Loucy (cell line): ENCODE results near the gene HMG20B.

ENCODE experiments used
- H2AFZ ChIP-seq: fragments of 200-600 bp; sonication (generic); 2 replicates; pipeline ENCODE4 v1.6.0; 2016; ENCODE audit warnings: antibody characterized with exemption, mild to moderate bottlenecking, low read length, moderate library complexity
- H3F3A ChIP-seq: fragments of 200-600 bp; 2 replicates; pipeline ENCODE4 v1.6.0; 2016; ENCODE audit warnings: antibody characterized with exemption, low read depth, mild to moderate bottlenecking
- H3K27me3 ChIP-seq: fragments of 200-600 bp; sonication (generic); 2 replicates; pipeline ENCODE4 v1.6.1; 2014; ENCODE audit warnings: low read length, mild to moderate bottlenecking; ENCODE audit not compliant: insufficient read depth, poor library complexity, severe bottlenecking
- H3K36me3 ChIP-seq: fragments of 200-600 bp; sonication (generic); 2 replicates; pipeline ENCODE4 v1.6.1; 2016; ENCODE audit warnings: low read length; ENCODE audit not compliant: insufficient read depth
- H3K4me1 ChIP-seq: fragments of 200-600 bp; sonication (generic); 2 replicates; pipeline ENCODE4 v1.5.1; 2014; ENCODE audit warnings: low read length, mild to moderate bottlenecking; ENCODE audit not compliant: insufficient read depth, poor library complexity, severe bottlenecking
- H3K4me2 ChIP-seq: fragments of 200-600 bp; sonication (generic); 2 replicates; pipeline ENCODE4 v1.6.0; 2014; ENCODE audit warnings: antibody characterized with exemption, low read length, low read depth, mild to moderate bottlenecking; ENCODE audit not compliant: poor library complexity, severe bottlenecking
- H3K4me3 ChIP-seq: fragments of 200-600 bp; sonication (generic); 2 replicates; pipeline ENCODE4 v1.5.1; 2014; ENCODE audit warnings: low read length, mild to moderate bottlenecking, mixed read lengths; ENCODE audit not compliant: poor library complexity, severe bottlenecking
- H3K79me2 ChIP-seq: fragments of 200-600 bp; sonication (generic); 2 replicates; pipeline ENCODE4 v1.6.1; 2014; ENCODE audit warnings: low read length; ENCODE audit not compliant: insufficient read depth
- H3K9ac ChIP-seq: fragments of 200-600 bp; sonication (generic); 2 replicates; pipeline ENCODE4 v1.6.0; 2014; ENCODE audit warnings: mild to moderate bottlenecking, low read depth, low read length, moderate library complexity; ENCODE audit not compliant: poor library complexity, severe bottlenecking
- H3K9me2 ChIP-seq: fragments of 200-600 bp; sonication (generic); replicated peaks from 2 replicates; pipeline ENCODE4 v1.6.1; 2016; ENCODE audit warnings: low read depth, low read length, mixed read lengths
- H3K9me3 ChIP-seq: fragments of 200-600 bp; sonication (generic); 2 replicates; pipeline ENCODE4 v1.6.1; 2014; ENCODE audit warnings: mild to moderate bottlenecking, antibody characterized with exemption, low read length, low read depth; ENCODE audit not compliant: insufficient read depth
- H4K20me1 ChIP-seq: fragments of 200-600 bp; sonication (generic); 2 replicates; pipeline ENCODE4 v1.6.0; 2014; ENCODE audit warnings: antibody characterized with exemption, low read length, mild to moderate bottlenecking; ENCODE audit not compliant: insufficient read depth, poor library complexity, severe bottlenecking
- EZH2phosphoT487 ChIP-seq: fragments of 200-600 bp; IDR thresholded peaks from 2 replicates; pipeline ENCODE4 v1.6.1; 2018; ENCODE audit warnings: antibody characterized with exemption, mild to moderate bottlenecking, moderate library complexity, borderline replicate concordance
- TF ChIP-seq, protein P1 (sequence below): fragments of 200-600 bp; sonication (generic); conservative IDR thresholded peaks from 2 replicates; pipeline ENCODE4 v1.5.1; 2014; ENCODE audit warnings: mild to moderate bottlenecking, antibody characterized with exemption, low read length

Gene HMG20B

DNA sequence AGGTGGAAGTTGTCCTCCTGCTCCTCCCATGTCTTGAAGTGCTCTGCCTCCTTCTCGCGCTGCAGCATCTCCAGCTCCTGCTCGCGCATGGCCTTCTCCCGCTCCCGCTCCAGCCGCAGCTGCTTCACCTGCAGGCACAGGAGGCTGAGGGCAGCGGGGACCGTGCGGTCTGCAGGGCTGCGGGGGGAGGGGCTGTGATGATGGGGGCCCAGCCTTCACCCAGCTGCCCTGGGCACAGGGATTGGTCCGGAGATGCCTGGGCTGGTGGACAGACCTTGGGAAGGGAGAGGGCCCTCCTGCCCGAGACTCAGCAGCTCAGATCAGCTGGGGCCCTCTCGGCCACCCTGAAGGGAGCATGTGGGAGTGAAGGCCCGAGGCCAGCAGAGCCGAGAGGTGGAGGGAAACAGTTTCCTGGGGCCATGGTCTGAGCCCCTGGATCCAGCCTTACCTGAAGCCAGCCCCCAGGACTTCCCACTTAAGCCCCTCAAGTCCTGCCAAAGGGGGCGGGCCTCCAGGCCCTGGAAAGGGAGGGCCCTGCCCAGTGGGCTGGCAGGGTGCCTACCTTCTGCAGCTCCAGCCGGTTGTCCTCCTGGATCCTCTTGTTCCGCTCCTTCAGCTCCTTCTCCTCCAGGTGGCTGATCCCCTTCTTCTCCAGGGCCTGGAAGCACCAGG, 47.5 kb downstream of the HMG20B start:
- Histone ChIP-seq H3K4me2 (no peak overlapping the region), H2AFZ (no peak overlapping the region), H3K9ac (no peak overlapping the region), H3K9me3 (no peaks in the 10 kb centered on the region), H4K20me1 (peaks cover 7% of the 10 kb centered on the region), H3K79me2 (peaks cover 14% of the 10 kb centered on the region), H3K4me1 (peaks cover 5% of the 10 kb centered on the region), H3F3A (no peaks in the 10 kb centered on the region), H3K9me2 (no peaks in the 10 kb centered on the region), H3K36me3 (no peaks in the 10 kb centered on the region; the same call in 1 of the 2 replicates), H3K4me3 (no peak overlapping the region), H3K27me3 (no peaks in the 10 kb centered on the region)
- no peak for TF ChIP-seq EZH2phosphoT487
- TF ChIP-seq, protein P1, sequence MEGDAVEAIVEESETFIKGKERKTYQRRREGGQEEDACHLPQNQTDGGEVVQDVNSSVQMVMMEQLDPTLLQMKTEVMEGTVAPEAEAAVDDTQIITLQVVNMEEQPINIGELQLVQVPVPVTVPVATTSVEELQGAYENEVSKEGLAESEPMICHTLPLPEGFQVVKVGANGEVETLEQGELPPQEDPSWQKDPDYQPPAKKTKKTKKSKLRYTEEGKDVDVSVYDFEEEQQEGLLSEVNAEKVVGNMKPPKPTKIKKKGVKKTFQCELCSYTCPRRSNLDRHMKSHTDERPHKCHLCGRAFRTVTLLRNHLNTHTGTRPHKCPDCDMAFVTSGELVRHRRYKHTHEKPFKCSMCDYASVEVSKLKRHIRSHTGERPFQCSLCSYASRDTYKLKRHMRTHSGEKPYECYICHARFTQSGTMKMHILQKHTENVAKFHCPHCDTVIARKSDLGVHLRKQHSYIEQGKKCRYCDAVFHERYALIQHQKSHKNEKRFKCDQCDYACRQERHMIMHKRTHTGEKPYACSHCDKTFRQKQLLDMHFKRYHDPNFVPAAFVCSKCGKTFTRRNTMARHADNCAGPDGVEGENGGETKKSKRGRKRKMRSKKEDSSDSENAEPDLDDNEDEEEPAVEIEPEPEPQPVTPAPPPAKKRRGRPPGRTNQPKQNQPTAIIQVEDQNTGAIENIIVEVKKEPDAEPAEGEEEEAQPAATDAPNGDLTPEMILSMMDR: no peak

GRCh38 chr19:3620817-3621547, 48.2 kb downstream of the HMG20B start:
- TF ChIP-seq EZH2phosphoT487: no peak
- TF ChIP-seq, protein P1: no peak
- H3K79me2 ChIP-seq: peaks cover 21% of the 10 kb centered on the region
- H3K4me3 ChIP-seq: no peak overlapping the region
- H2AFZ ChIP-seq: no peak overlapping the region
- H4K20me1 ChIP-seq: peaks cover 12% of the 10 kb centered on the region
- H3F3A ChIP-seq: no peaks in the 10 kb centered on the region
- no peak overlapping the region for H3K9ac ChIP-seq
- peaks cover 11% of the 10 kb centered on the region for H3K4me1 ChIP-seq
- no peaks in the 10 kb centered on the region for H3K9me2 ChIP-seq
- H3K9me3 ChIP-seq: no peaks in the 10 kb centered on the region
- no peak overlapping the region for H3K4me2 ChIP-seq
- no peaks in the 10 kb centered on the region for H3K27me3 ChIP-seq
- H3K36me3 ChIP-seq: no peaks in the 10 kb centered on the region; the same call in 1 of the 2 replicates

- Histone ChIP-seq H3K9me2 (no peaks in the 10 kb centered on the region), H4K20me1 (peaks cover 16% of the 10 kb centered on the region), H3K36me3 (no peaks in the 10 kb centered on the region; the same call in 1 of the 2 replicates), H3F3A (no peaks in the 10 kb centered on the region), H3K4me3 (no peak overlapping the region), H3K27me3 (no peaks in the 10 kb centered on the region), H2AFZ (no peak overlapping the region), H3K9ac (no peak overlapping the region), H3K4me2 (no peak overlapping the region), H3K9me3 (no peaks in the 10 kb centered on the region), H3K79me2 (peaks cover 26% of the 10 kb centered on the region), H3K4me1 (peaks cover 11% of the 10 kb centered on the region)
- TF ChIP-seq, protein P1: no peak
- no peak for TF ChIP-seq EZH2phosphoT487
Observed at GRCh38 chr19:3621689-3622088, 48.9 kb downstream of the HMG20B start.
